Kidney (tissue), 14 donors: ENCODE measurements around the gene SLC7A1. TPM values are rescaled to one million over a fixed set of nuclear protein-coding genes. Genes with fewer than 3 reads are reported as not detected.

Source experiments
- DNase-seq, 5 donors: peaks; one replicate each; pipeline ENCODE4 v3.0.0-alpha.2; 2013 to 2020
- FAIRE-seq: peaks from 2 replicates; lab custom pipeline; 2012; peaks lifted over from hg19 to GRCh38; lab: Jason Lieb, UNC
- H3K27ac ChIP-seq, 2 donors: one replicate each; pipeline ENCODE4 v1.7.0; 2013; ENCODE audit warnings: low read depth in 2 of 2, low read length in 2 of 2, inconsistent platforms in 1 of 2
- H3K27me3 ChIP-seq: one replicate; pipeline ENCODE4 v1.7.1; 2013; ENCODE audit warnings: low read length, inconsistent platforms; ENCODE audit not compliant: control insufficient read depth, insufficient read depth
- H3K36me3 ChIP-seq, 3 donors: one replicate each; pipeline versions ENCODE4 v1.7.0 to v1.7.1; 2013; ENCODE audit warnings: low read length in 3 of 3, control low read depth in 1 of 3, inconsistent platforms in 1 of 3; ENCODE audit not compliant: insufficient read depth in 3 of 3, control insufficient read depth in 2 of 3
- H3K4me1 ChIP-seq, 3 donors: one replicate each; pipeline versions ENCODE4 v1.7.0 to v1.7.1; 2013; ENCODE audit warnings: low read length in 3 of 3, inconsistent platforms in 1 of 3, low read depth in 1 of 3; ENCODE audit not compliant: control insufficient read depth in 2 of 3, insufficient read depth in 2 of 3
- H3K4me3 ChIP-seq, 3 donors: one replicate each; pipeline versions ENCODE4 v1.7.0 to v1.8.1; 2013; ENCODE audit warnings: low read length in 3 of 3, control low read depth in 1 of 3, inconsistent platforms in 1 of 3
- H3K9ac ChIP-seq, 3 donors: one replicate each; pipeline versions ENCODE4 v1.7.0 to v1.7.1; 2013; ENCODE audit warnings: low read length in 3 of 3, control low read depth in 1 of 3, inconsistent platforms in 1 of 3
- H3K9me3 ChIP-seq, 3 donors: one replicate each; pipeline versions ENCODE4 v1.7.0 to v1.7.1; 2013; ENCODE audit warnings: low read length in 3 of 3, control low read depth in 1 of 3, inconsistent platforms in 1 of 3; ENCODE audit not compliant: control insufficient read depth in 2 of 3, insufficient read depth in 1 of 3
- CTCF ChIP-seq: IDR thresholded peaks from 3 replicates; pipeline ENCODE4 v1.5.1; 2012; ENCODE audit warnings: mild to moderate bottlenecking, moderate library complexity, borderline replicate concordance; ENCODE audit not compliant: insufficient read depth; ENCODE audit errors: extremely low read depth
- intact Hi-C: fragments of 100-400 bp; cut with DNase I; formaldehyde crosslinking; loops from one replicate; pipeline ENCODE4 v1.11.1; 2022
- polyA plus RNA-seq: library from polyadenylated mRNA; stranded (reverse); fragments of 350-450 nt; fragmentation: Illumina TruSeq; extraction: RNeasy Lipid Tissue Mini Kit (QIAGEN cat#74804); gene quantifications from one replicate; pipeline ENCODE4 v1.2.3, GENCODE V29; 2014; ENCODE audit warnings: low read depth, low replicate concordance; ENCODE audit not compliant: insufficient read depth
- total RNA-seq: library from RNA; stranded (reverse); fragmentation: NEBNext Ultra II Directional; extraction: Animal tissue kit (Norgen Biotek cat#: 25700); gene quantifications from one replicate; pipeline ENCODE4 v1.2.1, GENCODE V29; 2021
- donor health status: control.
- donor health status: control.
- donor health status: control.
- donor health status: control.
- donor health status: control.
- donor health status: DM: yes; HTN: yes; CAD: no.
- donor health status: Normal renal cell carcinoma (clear cell type).

Gene SLC7A1
- total and polyA plus RNA-seq, 2 donors from 2014 or later, result 2.8 to 64.5 TPM

- FAIRE-seq (no peak), DNase-seq (no peak)
- intact Hi-C loops, result no loop called here
- Histone ChIP-seq H3K9ac (no peak overlapping the region), H3K4me1 (peaks cover 0 to 8% (median 0%) of the 10 kb centered on the region in 3 donors), H3K36me3 (no peaks in the 10 kb centered on the region), H3K9me3 (no peaks in the 10 kb centered on the region), H3K27ac (no peak overlapping the region), H3K27me3 (no peaks in the 10 kb centered on the region), H3K4me3 (no peak overlapping the region)
- TF ChIP-seq CTCF, result no peak
Measured at GRCh38 chr13:29591310-29591709, 4.2 kb downstream of the SLC7A1 start.

GRCh38 chr13:29589967-29590366, 5.5 kb downstream of the SLC7A1 start:
- DNase-seq (no peak), FAIRE-seq (no peak)
- Histone ChIP-seq H3K9me3 (no peaks in the 10 kb centered on the region), H3K27ac (peak overlapping the region; percentile 52 to 59), H3K36me3 (no peaks in the 10 kb centered on the region), H3K4me1 (peaks cover 0 to 8% (median 0%) of the 10 kb centered on the region in 3 donors), H3K9ac (no peak overlapping the region), H3K4me3 (no peak overlapping the region), H3K27me3 (no peaks in the 10 kb centered on the region)
- intact Hi-C loops, result no loop called here
- TF ChIP-seq CTCF, result no peak

- Histone ChIP-seq H3K27me3 (no peaks in the 10 kb centered on the region), H3K4me1 (peaks cover 0 to 8% (median 0%) of the 10 kb centered on the region in 3 donors), H3K27ac (peak overlapping the region; percentile 52 to 59), H3K36me3 (no peaks in the 10 kb centered on the region), H3K9me3 (no peaks in the 10 kb centered on the region), H3K4me3 (no peak overlapping the region), H3K9ac (no peak overlapping the region)
- TF ChIP-seq CTCF, result no peak
- no peak for FAIRE-seq
- intact Hi-C loops, result no loop called here
- DNase-seq, result peak in 4 of 5 donors; percentile 66 to 72 (median 68)
Measured at GRCh38 chr13:29589234-29589633, 6.3 kb downstream of the SLC7A1 start.

DNA sequence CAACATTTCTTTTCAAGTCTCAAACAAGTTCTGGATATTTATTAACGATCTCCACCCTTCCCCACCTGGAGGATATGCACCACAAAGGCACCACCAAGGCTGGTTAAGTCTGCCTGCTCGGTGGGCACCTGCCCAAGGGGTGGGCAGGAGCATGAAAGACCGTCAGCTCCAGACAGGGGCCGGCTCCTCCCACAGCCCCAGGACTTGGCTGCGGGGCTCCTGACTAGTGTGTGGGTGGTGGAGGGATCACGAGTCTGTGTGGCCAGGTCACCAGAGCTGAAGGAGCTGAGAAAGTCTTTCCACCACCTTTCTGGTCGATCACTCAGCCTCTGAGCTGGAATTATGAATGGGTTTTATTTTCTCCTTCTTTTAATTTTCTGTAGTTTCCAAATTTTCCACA, 7.8 kb downstream of the SLC7A1 start:
- intact Hi-C loops, result no loop called here
- no peak overlapping the region for H3K9ac ChIP-seq
- H3K4me3 ChIP-seq, result no peak overlapping the region
- DNase-seq (peak in 1 of 5 donors; percentile 81), FAIRE-seq (no peak)
- H3K4me1 ChIP-seq, result peaks cover 0 to 8% (median 0%) of the 10 kb centered on the region in 3 donors
- no peaks in the 10 kb centered on the region for H3K9me3 ChIP-seq
- no peak for TF ChIP-seq CTCF
- no peaks in the 10 kb centered on the region for H3K36me3 ChIP-seq
- no peaks in the 10 kb centered on the region for H3K27me3 ChIP-seq
- H3K27ac ChIP-seq, result peak overlapping the region; percentile 22 to 24
